GM12878 (cell line): Measurements from ENCODE around the gene ACSM6. TPM values are rescaled to one million over a fixed set of nuclear protein-coding genes. Genes with fewer than 3 reads are reported as not detected.

ENCODE experiments used
- CUX1 ChIP-seq: IDR thresholded peaks from 2 replicates; pipeline ENCODE4 v1.6.1; 2012; ENCODE audit warnings: improper control_type of control experiment, low read depth, low read length; ENCODE audit not compliant: insufficient replicate concordance
- ELK1 ChIP-seq: IDR thresholded peaks from 2 replicates; pipeline ENCODE4 v1.6.1; 2012; ENCODE audit warnings: low read depth, low read length, improper control_type of control experiment
- HDAC6 ChIP-seq: fragments of 200-600 bp; sonication (generic); IDR thresholded peaks from one replicate; pipeline ENCODE4 v1.8.0; 2017; ENCODE audit warnings: antibody characterized with exemption; ENCODE audit not compliant: unreplicated experiment
- MTA3 ChIP-seq: IDR thresholded peaks from 2 replicates; pipeline ENCODE4 v1.6.1; 2012; ENCODE audit warnings: low read length, inconsistent platforms, borderline replicate concordance
- PAX8 ChIP-seq: fragments of 450-650 bp; IDR thresholded peaks from 2 replicates; pipeline ENCODE4 v1.6.1; 2017; ENCODE audit warnings: mild to moderate bottlenecking, moderate library complexity
- PBX3 ChIP-seq: IDR thresholded peaks from 2 replicates; pipeline ENCODE4 v1.6.1; 2011; ENCODE audit warnings: mild to moderate bottlenecking, low read depth, low read length, moderate library complexity; ENCODE audit not compliant: insufficient replicate concordance
- RUNX3 ChIP-seq: IDR thresholded peaks from 2 replicates; pipeline ENCODE4 v1.6.1; 2012; ENCODE audit warnings: low read length, inconsistent platforms
- ZBED1 ChIP-seq: IDR thresholded peaks from 2 replicates; pipeline ENCODE4 v1.6.1; 2016; ENCODE audit warnings: borderline replicate concordance
- ZBTB33 ChIP-seq: fragments of 450-650 bp; IDR thresholded peaks from 2 replicates; pipeline ENCODE4 v1.6.1; 2017; ENCODE audit warnings: mild to moderate bottlenecking
- ZNF24 ChIP-seq: fragments of 450-650 bp; IDR thresholded peaks from 2 replicates; pipeline ENCODE4 v1.6.1; 2017; ENCODE audit warnings: antibody characterized with exemption, mild to moderate bottlenecking
- ZNF384 ChIP-seq: IDR thresholded peaks from 2 replicates; pipeline ENCODE4 v1.6.1; 2012; ENCODE audit warnings: low read depth, mild to moderate bottlenecking, low read length, improper control_type of control experiment, borderline replicate concordance
- ZNF592 ChIP-seq: fragments of 450-650 bp; IDR thresholded peaks from 2 replicates; pipeline ENCODE4 v1.6.1; 2017; ENCODE audit warnings: mild to moderate bottlenecking, moderate library complexity
- ZNF622 ChIP-seq: fragments of 450-650 bp; IDR thresholded peaks from 2 replicates; pipeline ENCODE4 v1.6.1; 2017; ENCODE audit warnings: mild to moderate bottlenecking, inconsistent platforms
- polyA plus RNA-seq, 11 experiments: library from polyadenylated mRNA; depleted of rRNA in 4 of 11; unstranded in 6 of 11; stranded (reverse) in 5 of 11; fragments of >200 nt; fragmentation: Nextera tagmentation in 4 of 11; fragmentation: Illumina TruSeq in 1 of 11; extraction: Ambion mirVana in 4 of 11; extraction: Trizol in 1 of 11; gene quantifications; 1 replicate in 1 of 11; 2 replicates in 10 of 11; pipeline versions ENCODE4 v1.2.1 to v1.2.3, GENCODE V29; 2011 to 2016; ENCODE audit warnings: inconsistent platforms in 2 of 11, missing spikeins in 2 of 11, low read depth in 1 of 11
- total RNA-seq, 4 experiments: library from RNA; depleted of rRNA in 3 of 4; stranded (reverse); fragments of >200 nt in 3 of 4; fragmentation: Illumina TruSeq in 1 of 4; extraction: Trizol in 1 of 4; gene quantifications; 2 replicates each; pipeline versions ENCODE4 v1.2.1 to v1.2.3, GENCODE V29; 2013 to 2021

ACSM6 gene
- total and polyA plus RNA-seq, 10 of the 15 experiments (the other 5 are each of a cell fraction or from before 2014, with no cell fraction given) = 0.06 to 0.21 (median 0.20) TPM; not detected in 7

- no peak for TF ChIP-seq ZNF592
- TF ChIP-seq MTA3 = no peak
- no peak for TF ChIP-seq RUNX3
- no peak for TF ChIP-seq PBX3
- TF ChIP-seq ZNF384 = no peak
- no peak for TF ChIP-seq ELK1
- TF ChIP-seq CUX1 = no peak
- no peak for TF ChIP-seq ZNF24
- no peak for TF ChIP-seq ZNF622
- no peak for TF ChIP-seq ZBTB33
- TF ChIP-seq ZBED1 = no peak
- no peak for TF ChIP-seq PAX8
- TF ChIP-seq HDAC6 = no peak
Measured at GRCh38 chr10:95250856-95251255, 56.8 kb downstream of the ACSM6 start (continued).
